HG02610 (cell line): ENCODE results near the gene PHLPP1.
A peak's percentile ranks its signal among the peaks of the same experiment; 100 is the strongest.
"Not testable (repeated sequence)": the region's sequence is repeated elsewhere in the genome, so short reads cannot be mapped to it uniquely, and the experiment has no call there.

Source experiments
- ATAC-seq: cut with Tn5 transposase; IDR thresholded peaks from one replicate; pipeline ENCODE4 v1.9.1; 2021; ENCODE audit warnings: mild to moderate bottlenecking, moderate library complexity; ENCODE audit not compliant: unreplicated experiment

PHLPP1 gene

DNA sequence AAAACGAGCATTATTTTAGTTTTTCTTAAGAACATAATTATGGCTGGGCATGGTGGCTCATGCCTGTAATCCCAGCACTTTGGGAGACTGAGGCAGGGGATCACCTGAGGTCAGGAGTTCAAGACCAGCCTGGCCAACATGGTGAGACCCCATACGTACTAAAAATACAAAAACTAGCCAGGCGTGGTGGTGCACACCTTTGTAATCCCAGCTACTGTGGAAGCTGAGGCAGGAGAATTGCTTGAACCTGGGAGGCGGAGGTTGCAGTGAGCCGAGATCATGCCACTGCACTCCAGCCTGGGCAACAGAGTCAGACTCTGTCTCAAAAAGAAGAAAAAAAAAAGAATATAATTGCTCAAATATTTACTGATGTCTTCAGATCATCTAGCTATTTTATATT is 25.3 kb downstream of the PHLPP1 start:
- ATAC-seq = not testable (repeated sequence)

DNA sequence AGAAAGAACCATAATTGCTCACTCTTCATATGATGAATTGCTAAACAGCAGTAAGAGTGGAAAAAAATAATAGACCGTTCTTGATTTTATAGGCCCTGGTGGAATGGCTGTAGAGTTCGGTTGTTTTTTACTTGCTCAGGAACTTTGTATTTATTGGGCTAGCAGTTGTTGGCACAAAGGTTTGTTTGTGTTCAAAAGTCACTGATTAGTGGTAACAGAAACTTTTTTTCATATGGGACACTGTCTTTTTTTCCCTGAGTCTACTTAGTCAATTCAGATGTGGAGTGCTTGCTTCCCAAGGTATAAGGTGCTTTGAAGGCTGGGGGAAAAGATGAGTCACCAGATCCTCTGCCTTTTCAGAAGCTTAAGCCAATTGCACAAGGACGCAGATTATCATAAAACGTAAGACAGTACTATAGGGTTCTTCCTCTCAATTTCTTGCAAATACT is 25.8 kb downstream of the PHLPP1 start:
- no peak for ATAC-seq

DNA sequence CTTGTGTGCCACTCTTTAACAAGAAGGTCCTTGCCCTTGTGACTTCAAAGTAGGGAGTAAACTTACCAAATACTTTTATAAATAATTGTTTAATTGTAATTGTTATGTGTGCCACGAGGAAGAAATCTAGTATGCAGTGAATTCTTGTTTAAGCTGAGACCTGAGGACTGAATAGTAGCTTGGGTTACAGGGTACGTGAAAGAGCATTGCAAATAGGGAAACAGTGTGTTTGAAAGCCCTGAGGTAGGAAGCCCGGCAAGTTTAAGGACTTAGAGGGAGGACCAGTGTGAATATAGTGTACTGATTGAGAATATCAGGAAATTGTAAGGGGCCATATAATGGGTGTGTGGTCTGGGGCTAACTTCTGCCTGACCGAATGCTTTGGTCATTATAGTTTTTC is 26.2 kb downstream of the PHLPP1 start:
- no peak for ATAC-seq

DNA sequence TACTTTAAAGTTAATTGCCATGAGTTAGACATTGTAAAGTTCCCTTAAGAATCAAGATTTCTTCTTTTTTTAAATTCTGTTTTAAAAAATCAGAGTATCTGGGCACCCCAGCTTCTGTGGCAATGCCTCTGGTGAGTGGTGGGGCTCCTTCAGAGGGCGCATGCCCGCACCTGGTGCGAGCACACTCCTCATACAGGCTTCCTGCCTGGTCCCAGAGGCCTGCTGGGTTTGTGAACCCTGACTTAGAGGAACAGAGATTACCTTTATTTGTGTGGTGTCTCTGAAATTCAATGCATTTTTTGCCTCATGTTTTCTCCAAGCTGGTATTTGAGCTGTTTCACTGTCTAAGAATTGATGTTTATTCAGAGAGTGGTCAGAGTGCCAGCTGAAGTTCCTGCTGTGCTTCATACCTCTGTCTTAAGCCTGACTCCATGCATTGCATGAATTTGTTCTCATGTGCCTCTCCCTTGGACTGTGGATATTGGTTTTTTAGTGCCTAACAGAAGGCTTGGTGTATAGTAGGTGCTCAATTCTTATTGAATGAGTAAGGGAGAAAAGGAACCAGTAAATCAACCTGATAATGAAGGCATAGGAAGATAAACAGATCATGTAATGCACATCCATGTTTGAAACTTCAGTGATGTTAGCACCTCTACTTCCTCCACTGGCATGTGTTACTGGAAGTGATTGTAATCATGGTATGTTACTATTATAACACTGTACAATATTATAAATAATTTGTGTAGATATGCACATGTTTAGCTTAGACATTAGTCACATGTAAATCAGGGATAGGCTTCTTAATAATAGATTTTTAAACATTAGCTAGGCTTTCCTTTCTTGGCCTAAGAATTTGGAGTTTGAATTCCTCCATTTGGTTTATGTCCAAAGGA is 29.0 kb downstream of the PHLPP1 start:
- ATAC-seq = peak; percentile 89

DNA sequence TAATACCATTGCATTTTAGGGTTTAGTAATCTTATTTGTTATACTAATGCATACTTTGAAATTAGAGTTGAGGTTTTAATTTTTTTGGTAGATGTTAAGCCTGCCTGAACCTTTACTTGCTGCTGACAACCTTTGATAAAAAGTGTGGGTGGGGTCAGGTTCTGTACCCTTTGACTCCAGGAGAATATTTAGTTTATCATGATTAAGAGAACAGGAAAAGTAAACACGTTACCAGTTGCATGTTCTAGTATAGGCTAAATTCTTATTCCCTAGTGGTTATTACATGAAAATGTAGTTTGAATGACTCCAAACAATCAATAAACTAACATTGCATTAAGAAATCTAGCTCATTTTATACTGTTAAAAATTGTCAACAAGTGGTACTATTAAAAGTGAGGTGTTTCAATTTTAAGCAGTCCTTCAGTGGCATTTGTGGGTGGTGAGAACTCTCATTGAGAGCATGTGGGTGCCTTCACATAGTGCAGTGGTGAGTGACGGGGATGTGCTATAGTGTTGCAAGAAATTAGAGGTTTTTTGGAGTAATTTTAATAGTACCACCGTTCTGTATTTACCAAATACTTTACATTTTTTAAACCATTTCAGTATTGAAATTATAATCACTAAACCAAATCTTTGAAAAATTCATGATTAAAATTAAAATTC is 29.9 kb downstream of the PHLPP1 start:
- ATAC-seq = no peak

DNA sequence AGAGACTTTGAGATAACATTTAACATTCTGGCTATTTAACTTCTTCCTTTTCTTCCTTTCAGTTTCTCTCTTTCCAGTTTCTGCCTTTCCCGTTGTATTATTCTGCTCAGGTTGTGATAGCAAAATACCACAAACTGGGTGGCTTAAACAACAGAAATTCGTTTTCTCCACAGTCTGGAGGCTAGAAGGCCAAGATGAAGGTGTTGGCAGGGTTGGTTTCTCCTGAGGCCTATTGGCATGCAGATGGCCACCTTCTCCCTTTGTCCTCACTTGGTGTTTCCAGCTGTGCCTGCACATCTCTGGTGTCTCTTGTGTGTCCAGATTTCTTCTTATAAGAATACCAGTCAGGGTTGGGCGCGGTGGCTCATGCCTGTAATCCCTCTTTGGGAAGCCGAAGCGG is 34.0 kb downstream of the PHLPP1 start:
- ATAC-seq = no peak

DNA sequence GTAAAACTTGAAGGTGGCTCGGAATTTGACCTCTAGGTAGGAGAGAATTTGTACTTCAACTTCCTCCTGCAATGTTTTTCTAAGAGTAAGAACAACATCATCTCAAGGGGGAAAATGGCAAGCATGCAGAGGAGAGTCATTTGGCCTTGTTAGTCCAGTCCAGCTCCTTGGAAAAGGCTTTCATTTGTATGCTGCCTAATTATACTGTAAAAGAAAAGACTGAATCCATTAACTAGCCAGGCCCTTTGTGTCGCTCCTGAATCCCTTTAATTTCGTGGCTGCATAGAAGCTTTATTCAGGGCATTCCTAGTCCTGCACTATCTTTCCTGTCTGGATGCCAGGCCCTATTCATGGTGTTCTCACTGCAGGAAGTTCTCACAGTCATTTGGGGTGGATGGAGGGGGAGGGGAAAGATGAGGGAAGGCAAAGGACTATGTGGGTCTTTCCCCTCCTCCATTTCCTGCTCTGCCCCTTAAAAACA is 36.0 kb downstream of the PHLPP1 start:
- ATAC-seq = no peak

DNA sequence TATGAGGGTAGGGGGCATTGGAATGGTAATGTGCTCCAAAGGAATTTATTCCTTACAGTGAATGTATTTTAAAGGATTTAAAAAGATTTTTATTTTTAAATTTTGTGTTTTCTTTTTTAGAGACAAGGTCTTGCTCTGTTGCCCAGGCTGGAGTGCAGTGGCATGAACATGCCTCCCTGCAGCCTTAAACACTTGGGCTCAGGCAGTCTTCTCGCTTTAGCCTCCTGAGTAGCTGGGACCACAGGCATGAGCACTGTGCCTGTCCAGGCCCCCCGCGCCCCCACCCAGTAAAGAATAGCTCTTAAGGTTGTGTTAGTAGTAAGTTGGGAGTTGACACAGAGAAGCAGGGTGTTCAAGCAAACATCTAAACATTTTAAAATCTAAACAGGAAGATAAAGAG is 36.6 kb downstream of the PHLPP1 start:
- no peak for ATAC-seq

DNA sequence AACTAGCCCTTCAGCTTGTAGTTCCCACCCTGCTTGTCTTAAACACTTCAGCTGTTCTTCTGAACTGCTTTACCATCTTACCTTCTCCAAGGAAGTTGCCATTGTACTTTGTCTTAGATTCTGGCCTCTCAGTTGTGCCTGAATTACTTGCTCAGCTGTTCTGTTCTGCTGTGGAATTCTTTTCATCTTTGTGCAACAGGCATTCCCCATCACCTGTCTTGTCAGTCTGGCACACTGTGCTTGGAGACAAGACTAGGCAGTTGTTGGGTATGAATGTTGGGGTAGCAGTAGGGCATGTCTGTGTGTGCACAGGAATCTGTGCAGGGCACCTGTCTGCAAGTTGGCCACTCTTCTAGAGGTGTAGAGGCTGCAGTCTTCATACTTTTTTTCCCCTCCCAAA is 38.7 kb downstream of the PHLPP1 start:
- no peak for ATAC-seq

DNA sequence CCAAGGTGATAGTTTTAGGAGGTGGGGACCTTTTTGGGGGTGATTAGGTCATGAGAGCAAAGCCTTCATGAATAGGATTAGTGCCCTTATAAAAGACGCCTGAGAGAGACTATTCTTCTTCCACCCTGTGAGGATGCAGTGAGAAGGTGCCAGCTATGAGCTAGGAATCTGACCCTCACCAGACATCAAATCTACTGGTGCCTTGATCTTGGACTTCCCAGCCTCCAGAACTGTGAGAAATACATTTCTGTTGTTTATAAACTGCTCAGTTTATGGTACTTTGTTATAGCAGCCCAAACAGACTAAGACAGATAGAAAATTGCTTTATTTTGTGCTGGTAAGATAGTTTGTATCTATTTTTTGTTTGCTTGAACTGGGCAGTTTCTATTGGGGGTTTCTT is 40.1 kb downstream of the PHLPP1 start:
- ATAC-seq = no peak

DNA sequence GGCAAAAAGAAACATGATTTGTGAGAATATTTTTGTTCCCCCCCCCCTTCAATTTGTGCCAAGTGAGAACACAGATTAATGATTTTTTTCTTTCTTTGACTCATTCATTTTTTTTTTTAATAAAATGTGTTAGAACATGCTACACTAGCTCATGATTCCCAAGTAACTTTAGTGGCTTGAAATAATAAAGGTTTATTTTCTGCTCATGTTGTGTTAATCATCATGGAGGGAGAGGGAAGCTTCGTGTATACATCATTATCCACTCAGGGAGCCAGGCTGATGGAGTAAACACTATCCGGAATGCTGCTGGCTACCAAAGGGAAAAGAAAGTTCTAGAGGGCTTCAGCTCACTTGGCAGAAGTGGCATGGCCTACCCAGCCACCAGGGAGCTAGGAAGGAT is 40.6 kb downstream of the PHLPP1 start:
- no peak for ATAC-seq

DNA sequence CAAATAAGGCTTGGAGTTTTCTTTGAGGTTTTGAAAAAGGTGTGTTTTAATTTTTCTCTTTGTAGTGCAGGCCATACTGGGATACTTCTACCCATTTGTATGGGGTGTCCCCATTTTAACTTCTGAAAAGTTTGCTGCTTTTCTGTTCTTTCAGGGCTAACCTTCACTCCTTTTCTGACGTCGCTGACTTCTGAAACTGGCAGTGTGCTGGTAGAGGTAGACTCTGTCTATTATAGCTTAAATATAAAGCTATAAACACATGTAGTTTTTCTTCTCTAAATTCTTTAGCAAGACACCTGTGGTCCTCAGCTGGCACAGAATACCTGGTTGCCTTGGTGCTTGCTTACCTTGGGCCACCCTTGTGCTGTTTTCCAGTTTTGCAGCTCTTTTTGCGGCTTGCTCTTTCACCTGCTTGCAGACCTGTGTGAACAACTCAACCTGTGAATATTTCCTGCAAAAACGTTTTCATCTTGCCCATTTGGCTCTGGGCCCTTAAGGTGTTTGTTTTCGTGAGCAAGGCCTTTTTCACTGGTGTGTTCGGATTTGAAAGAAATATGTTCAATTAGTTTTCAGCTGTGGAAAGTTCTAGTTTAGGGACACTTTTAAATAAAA is 42.2 kb downstream of the PHLPP1 start:
- no peak for ATAC-seq

DNA sequence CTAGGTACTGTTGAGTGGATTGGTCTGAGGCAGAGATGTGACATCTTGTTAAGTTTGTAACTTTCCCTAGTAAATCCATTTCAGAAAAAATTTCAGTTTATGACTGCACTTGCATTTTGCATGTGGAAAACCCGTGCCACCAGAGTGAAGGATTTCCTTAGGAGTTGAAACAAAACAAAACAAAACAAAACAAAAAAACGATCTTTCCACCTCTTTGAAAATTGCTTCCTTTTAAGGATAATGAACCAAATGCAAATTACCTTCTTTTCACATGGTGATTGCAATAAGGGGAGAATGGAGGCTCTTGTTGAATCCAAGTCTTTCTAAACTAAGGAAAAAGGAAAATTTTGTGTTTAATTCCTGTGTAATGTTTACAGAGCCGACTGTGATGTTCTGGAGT is 43.2 kb downstream of the PHLPP1 start:
- no peak for ATAC-seq

DNA sequence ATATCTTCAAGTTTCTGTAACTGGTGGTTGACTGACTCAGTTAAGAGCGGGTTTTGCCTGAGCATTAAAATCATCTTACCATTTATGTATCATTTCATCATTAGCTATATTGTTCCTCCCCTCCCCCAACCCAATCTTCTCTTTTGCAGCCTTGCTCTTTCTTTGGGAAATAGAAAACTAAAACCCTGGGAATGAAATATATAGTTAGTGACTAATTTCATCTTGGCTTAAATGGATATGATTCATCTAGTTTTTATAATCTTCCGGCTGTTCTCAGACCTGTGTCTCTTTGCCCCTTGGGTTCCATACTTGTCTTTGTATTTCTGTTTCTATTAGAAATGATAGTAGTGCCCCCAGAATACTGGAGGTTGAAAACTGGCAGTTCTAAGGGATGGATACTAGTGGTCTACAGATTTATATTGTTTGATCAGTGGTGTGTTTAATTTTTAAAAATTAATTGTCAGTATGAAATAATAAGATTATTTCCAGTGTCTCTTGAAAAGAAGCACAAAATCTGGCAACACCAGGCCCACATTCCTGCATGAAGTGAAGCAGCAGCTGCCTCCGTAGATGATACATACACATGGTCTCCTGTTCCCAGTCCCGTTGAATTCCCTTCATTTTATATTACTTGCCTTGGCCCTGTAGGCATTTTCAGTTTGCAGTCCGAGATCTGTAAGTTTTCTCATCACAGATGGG is 44.5 kb downstream of the PHLPP1 start:
- ATAC-seq = no peak

DNA sequence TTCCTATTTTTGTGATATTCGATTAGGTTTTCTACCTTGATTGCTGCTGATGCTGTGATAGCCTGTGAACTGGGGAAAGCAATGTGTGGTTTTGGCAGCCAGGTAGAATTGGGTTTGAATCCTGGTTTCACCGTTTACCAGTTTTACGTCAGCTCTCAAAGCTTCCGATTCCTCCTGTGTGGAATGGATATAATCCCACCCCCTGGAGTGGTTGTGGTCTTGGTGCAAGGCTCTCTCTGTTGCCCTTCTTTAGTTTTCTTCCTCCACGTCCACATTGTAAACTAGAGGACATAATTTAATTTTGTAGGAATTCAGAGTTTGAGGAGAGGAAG is 45.0 kb downstream of the PHLPP1 start:
- ATAC-seq = no peak

DNA sequence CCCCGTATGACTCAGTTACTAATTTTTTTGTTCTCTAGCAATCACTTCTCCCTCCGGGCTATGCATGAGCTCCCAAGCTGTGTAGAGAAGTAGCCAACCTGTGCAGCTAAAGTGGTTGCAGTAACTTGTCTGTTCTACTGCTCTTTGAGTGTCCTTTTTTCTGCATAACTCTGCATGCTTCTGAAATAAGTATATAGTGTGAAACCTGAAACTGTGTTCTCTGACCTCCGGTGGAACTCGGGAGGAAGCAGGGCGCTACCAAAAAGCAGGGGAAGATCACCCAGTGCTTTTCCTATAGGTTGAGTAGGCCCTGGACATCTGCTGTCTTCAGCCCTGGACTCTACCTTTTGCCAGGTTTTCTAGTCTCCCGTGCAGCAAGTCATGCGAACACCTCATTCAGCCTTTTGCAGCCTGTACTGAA is 47.8 kb downstream of the PHLPP1 start:
- peak; percentile 53 for ATAC-seq

DNA sequence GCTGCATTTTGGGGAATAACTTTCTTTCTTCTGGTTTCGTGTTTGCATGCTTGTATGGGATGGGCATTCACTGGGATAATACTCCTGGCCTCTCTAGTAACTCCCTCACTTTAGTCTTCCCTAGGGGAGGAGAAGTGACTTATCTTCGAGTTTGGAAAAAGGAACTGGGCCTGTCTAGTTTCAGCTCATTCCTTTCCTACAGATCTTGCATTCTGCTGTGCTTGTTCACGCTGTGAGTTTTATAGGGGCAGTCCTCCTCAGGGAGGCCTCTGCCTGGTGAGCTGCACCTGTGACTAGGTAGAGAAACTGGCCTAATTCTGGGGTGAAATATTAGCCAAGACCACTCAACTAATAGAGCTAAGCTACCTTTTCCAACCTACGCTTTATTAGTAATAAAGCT is 50.9 kb downstream of the PHLPP1 start:
- ATAC-seq = no peak

DNA sequence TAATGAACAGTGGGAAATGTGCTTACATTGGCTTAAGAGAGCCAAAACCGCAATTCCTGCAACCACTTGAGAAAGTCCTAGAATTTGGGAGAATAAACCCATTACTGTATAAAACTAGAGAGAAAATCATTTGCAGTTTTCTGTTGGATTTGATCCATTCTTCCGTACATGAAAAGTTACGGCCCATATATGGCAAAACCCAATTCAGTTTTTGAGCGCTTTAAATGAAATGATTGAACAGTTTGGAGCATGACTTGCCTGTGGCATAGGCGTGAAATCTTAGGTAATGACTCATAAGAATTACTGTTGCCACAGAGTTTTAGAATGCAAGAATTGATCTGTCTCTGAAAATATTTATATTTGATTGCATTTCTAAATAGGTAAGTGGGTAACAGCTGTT is 52.0 kb downstream of the PHLPP1 start:
- no peak for ATAC-seq

DNA sequence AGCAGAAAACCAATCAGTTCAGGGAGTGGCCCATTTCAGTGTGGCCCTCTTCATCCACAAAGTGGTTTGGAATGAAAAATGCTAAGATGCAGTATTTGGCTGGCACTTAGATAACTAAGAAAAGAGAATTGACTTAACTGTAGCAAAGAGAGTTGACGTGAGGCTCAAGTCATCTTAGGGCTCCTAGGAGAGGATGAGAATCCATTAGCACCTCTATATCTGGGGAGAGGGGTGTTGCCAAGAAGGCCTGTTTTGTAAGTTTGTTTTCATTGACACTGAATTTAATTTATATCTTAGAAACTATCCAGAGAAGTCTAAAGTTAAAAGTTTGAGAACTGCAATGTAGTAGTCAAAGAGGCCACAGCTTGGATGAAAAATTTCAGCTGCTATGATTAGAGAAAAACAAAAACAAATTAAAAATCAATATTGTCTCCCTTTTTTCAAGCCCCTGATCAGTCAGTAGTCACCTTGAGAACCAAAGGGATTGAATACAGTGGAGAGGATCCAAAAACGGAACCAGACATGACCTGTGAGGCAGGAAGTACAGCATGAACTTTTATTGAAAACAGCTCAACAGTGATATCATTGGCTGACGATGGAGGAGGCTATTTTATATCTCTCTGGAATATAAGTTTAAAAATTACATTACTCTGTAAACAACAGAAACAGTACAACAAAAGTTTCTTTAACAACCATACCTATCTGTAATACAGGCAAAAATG is 52.7 kb downstream of the PHLPP1 start:
- ATAC-seq = no peak

DNA sequence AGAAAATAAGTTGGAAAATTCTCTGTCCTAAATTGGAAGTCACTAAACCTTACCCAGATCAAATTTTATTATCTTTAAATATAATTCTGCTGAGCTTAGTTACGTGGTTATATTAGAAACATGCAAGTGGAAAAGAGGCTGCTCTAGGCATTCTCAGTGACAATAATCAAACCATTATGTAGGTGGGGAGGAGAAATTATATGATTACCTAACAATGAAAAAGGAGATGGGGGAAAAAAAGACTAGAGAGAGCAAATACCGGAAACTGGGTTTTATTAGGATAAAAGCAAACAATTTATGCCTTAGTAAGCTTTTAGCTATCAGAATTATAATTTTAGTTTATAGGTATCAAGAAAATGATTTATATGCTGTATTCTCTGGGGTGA is 53.2 kb downstream of the PHLPP1 start:
- ATAC-seq = no peak

DNA sequence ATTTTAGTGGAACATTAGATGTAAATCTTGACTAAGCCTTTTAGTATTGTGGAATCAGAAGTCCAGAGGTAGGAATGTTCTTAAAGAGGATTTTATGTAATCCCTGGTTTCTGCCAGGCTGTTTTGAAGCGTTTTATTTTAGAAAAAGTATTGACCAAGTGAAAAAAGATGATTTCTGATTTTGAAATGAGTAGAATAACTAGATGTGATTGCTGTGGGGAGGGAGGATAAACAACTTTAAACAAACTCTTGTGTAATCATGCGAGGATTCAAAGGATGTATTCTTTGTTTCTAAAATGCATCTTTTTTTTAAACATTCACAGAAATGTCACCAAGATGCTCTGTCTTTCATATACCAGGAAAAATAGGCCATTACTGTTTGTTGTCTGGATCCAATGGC is 53.9 kb downstream of the PHLPP1 start:
- no peak for ATAC-seq
